SHP77 (cell line): Measurements from ENCODE around the gene SLC9A9.
"Not testable (repeated sequence)": the region's sequence is repeated elsewhere in the genome, so short reads cannot be mapped to it uniquely, and the experiment has no call there.

Experiments
- DNase-seq, 2 experiments: peaks; one replicate each; lab custom pipeline; 2025; lab: John Stamatoyannopoulos, UW

SLC9A9 gene

GRCh38 chr3:143287403-143287802, 560.9 kb downstream of the SLC9A9 start:
- DNase-seq: no peak

DNA sequence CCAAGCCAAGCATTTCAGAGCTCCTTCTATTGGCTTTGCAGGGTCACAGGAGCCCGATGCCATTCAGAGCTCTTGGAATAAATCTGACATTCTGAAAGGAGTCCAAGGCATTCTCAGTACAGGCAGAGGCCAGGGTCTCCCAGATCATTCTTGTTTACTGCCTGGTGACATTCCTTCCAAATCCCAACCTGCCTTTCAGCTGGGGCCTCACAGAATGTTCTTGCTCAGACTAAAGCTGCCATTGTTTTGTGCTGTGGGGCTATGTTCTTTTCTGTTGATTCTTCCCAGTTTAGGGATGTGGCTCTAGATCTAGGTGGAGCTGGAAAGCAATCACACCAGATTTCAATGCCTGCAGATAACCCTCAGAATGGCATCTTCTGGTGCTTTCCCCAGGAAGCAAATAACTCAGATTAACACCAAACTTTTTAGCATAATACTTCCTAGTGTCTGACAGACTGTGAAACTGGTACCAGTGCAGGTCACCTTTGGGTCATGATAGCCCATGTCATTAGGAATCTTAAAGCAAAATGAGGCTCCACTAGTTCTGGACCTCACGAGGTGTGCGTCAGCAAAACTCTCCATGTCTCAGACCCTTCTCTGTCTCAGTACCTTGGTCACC, 561.8 kb downstream of the SLC9A9 start:
- DNase-seq: no peak

DNA sequence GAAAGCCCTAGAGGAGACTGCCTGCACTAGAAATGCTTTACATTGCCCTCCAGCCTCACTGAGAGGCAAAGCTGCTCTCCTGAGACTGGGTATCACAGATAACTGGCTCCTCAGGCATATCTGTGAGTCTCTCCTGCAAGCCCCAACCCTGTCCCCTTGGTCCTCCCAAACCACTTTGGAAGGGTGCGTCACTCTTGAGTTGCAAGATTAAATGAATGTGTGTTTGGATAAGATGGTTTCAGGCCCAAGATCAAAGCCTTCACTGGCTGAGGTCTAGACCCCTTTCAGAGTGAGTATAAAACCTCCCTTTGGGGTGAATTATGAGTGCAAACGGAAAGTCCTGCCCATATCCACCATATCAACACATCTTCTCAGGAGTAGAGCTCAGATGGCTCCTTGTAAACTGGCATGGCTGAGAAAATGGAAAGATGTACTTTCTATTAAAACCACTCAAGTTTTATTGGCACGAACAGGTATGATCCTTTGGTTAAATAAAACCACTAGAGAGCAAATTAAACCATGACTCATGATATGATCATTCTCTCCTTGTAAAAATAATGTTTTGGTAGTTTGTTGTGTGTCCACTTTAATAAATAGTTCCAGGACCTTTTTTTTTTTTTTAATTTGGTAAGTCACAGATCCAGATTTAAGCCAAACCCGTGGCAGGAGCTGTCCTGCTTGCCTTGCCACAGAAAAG, 564.7 kb downstream of the SLC9A9 start:
- no peak for DNase-seq

DNA sequence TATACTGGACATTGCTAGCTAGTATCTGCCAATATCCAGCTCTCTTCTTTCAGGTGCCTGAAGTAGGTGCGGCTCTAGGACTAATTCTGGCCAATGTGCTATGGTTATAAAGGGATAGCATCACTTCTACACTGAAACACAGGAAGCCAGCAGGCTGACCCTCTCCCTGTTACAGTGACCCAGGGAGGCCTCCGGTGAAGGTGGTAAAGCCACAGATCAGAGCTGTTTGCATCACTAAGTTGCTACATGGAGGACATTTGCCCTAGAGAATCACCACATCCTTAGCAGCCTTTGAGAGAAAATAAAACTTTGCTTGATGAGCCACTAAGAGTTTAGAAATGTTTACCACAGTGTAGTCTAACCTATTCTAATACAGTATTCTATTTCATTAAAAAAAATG, 567.3 kb downstream of the SLC9A9 start:
- DNase-seq: no peak

DNA sequence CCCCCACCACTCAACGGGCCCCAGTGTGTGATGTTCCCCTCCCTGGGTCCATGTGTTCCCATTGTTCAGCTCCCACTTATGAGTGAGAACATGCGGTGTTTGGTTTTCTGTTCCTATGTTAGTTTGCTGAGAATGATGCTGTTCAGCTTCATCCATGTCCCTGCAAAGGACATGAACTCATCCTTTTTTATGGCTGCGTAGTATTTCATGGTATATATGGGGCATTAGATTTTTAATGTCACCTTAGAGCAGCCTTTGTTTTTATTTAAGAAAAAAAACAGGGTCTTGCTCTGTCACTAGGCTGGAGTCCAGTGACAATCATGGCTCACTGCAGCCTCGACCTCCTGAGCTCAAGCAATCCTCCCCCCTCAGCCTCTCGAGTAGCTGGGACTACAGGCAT, 568.7 kb downstream of the SLC9A9 start:
- not testable (repeated sequence) for DNase-seq

DNA sequence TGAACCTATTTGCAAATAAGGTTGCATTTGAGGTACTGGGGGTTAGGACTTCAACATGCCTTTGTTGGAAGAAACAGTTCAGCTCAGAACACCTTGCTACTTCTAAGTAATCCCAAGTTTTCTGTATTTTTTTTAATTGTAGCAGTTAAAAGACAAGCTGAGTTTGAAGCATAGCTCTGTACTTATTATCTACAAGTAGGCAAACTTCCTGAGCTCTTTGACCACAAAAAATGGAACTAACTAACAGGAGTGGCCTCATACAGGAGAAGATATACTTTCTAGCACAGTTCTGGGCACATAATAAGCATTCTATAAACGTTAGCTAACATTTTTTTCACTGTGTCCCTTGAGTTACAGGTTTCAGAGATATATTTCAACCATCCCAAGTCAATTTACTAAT, 569.5 kb downstream of the SLC9A9 start:
- DNase-seq: no peak

DNA sequence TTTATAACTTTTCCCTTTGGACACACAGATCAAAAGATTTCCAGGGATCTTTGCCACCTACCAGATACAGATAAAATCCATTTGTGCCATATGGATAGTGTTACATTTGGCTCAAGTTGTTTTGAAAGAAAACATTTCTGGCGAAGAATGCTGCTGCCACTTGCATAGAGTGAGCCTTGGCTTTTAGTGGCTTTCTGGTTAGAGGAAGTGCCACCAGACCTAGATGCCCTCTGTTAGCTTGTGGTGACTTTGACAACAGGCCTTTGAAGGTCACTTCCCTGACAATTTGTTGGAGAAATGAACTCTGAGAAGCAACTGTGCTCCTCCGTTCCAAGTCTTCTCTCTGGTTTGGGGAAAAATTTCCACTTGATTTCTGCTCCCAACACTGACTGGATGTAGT, 570.7 kb downstream of the SLC9A9 start:
- DNase-seq: no peak

DNA sequence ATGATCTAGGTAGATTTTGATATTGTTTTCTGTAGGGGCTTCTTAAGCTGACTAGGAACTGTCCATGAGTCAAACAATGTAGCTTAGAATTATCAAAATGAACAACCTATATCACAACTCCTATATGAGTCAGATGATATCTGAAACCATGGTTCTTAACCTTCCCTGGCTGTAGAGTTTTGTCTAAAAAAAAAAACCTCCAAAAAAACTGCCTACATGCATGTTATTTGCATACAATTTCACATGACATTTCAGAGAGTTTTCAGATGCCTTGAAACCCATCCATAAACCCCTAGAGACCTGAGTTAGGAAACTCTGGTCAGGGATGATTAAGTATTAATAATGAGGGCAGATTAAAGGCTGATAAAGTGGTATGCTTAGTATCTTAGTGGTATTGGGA, 571.7 kb downstream of the SLC9A9 start:
- DNase-seq: no peak

DNA sequence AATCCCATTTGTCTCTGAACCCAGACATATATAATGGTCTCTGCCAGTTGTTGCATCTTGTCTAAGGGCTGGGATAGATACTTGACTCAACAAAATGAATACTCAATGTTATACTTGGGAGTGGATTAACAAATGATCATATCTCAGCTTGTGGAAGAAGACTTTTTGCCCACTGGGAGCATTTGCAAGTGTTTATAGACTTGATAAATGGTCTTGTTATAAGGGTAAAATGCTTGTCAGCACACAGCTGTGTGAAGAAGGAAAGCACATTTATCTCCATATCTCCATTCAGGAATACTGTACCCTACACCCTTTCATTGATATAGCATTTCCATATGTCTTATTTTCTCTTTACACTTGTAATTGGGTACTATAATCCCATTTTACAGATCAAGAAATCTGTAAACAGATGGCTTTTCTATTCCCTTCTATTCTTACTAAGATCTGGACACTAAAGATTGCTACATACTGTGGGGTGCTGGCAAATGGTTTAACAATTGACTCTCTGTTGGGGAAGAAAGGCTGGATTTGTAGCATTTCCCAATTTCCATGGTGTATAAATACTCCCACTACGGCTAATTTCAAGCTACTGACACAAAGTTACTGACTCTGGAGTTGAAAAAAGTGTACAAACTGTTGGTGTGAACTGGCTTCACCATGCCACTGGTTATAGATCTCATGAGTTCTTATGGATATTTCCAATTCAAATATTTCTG, 574.1 kb downstream of the SLC9A9 start:
- no peak for DNase-seq

DNA sequence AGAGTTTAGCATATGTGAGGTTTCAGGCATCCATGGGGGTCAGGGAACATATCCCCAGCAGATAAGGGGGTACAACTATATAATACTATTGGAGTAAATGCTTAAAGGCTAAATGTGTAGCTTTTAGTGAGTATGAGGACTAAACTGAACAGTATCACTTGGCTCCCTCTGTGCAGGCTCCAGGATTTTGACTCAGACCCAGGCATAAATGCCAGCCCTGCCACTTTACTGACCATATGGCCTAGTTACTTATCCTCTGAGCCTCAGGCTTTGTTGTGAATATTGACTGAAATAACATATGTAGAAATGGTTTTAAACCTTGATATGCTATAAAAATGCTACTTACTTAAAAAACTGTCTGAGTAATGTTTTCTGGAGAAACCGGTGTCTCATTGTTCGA, 577.1 kb downstream of the SLC9A9 start:
- DNase-seq: no peak

DNA sequence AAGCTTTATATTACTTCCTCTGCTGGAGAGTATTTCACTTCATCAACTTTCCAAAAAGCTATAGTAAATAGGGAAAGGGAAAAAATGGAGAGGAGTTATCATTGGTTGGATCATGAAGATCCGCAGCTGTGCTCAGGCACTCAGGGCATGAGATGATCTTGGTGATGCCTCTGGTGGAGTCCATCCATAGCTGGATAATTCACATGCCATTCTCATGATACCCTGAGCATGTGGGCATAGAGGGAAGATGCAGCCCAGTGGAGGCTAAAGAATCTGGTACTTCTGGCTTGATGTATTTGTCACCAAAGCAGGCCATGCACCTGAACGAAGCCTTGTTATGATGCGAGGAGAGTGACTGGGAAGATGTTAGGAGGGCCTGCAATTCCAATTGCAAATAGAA, 578.5 kb downstream of the SLC9A9 start:
- DNase-seq: no peak

DNA sequence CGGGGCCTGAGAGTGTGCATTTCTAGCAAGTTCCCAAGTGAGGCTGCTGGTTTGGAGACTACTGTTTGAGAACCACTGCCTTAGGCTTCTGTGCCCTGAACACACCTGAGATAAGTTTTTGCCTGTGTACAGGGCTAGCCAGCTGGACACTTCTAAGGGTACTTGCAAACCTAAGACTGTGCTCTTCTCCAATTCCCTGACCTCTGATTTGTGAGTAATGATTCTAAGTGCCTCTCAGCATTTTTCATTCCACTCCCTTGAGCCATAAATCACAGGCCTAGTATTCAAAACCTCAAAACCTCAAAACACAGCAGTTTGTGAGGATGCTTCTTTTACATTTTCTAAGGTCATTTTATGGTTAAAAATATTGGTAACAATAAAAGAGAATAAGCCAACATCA, 580.3 kb downstream of the SLC9A9 start:
- no peak for DNase-seq

DNA sequence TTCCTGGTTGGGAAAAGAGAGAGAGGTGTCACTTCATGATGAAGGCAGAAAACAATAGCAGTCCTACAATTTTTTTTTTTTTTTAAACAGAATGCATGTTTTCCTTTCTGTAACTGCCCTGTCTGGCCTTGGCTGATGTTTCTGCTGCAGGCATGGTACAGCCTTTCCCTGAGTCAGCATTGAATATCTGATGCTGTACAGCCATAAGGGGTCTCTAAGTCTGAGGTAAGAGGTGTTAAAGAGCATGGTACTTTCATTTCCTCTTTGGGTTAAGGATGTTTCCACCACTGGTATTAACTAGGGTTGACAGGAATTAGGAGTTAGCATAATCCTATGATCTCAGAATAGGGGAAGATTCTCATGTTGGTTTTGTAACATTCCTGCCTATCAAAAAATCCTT, 581.3 kb downstream of the SLC9A9 start:
- DNase-seq: no peak

DNA sequence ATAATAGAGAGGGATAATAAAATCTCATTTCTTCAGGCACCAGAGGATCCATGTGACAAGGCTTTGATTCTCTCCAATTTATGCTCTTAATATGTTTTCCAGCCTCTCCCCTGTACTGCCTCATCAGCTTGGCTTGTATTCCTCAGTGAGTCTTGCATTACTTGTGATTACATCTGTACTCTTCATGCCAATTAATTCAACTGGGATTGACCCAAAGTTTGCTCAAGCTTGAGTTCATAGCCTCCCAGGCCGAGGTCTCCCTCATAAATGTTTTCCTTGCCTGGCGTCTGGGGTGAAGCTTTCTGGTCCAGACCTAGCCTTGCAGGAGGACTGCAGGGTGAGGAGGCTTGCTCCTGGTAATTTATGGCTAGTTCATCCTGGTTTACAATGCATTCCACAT, 581.8 kb downstream of the SLC9A9 start:
- DNase-seq: no peak

DNA sequence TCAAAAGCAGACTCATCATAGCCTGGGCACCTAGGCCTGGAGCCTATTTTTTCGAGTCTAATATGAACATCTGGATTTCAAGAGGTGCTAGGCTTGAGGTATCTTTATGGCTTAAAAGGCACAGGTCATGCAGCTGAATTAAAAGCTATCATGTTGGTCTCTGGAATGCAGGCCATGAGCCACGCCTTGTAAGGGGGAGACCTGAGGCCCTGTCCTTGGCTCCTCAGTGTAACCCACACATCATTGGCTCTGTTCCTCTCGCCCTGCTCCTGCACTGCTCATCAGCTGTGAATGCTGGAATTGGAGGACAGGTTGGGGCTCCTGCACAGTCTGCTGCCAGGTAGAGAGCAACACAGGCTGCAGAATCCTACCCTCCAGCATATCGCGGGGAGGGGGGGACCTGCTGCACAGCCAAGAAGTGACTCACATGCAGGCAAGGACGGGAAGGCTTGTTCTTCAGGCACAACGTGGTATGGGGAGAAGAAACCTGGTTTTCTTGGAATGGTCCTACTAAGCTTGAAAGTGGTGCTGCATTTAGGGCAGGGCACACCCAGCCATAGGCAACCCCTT, 582.7 kb downstream of the SLC9A9 start:
- no peak for DNase-seq

DNA sequence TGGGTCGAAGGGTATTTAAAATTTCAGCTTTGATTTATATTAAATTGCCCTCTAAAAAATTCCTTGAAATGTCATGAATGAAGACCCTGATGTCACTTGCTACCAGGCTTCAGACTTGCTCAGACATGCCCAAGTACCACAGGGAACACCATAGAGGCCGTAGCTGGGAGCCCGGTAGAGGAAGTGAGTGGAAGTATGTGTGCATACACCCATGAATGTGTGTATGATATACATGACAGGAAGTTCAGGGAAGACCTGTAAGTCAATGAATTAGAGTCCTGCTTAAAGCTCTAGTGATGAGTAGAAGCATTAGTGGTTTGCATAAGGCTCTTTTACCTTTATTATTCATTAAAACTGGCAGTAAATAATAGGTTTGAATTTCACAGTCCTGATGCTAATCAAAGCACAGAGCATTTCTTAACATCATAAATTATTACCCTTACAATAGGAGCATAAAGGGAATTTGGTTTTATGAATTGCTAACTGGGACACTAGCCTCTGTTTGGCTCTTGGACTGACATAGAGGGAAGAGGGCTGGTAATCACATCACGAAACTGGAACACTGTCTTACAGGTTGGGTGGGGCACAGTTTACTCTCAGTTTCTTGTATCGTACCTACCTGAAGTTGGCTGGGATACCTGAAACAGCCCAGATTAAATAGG, 584.3 kb downstream of the SLC9A9 start:
- no peak for DNase-seq

GRCh38 chr3:143261848-143262247, 586.4 kb downstream of the SLC9A9 start:
- DNase-seq: no peak

DNA sequence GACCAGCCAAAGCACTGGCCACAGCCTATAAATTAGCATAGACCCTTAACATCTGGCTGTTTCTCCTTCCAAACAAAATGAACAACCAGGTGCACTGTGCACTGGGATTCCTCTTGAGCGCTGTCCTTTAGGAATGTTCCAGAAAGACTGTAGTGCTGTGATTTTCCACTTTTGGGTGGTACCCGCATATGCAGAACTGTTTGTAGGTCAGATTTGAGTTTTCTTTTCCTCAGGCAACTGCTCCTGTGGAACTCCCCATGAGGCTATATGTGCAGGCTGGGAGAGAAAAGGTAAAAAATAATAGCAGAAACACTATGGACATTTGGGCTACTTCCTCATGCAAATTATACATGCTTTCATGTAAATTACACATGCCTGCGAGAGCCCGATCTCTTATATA, 589.6 kb downstream of the SLC9A9 start:
- no peak for DNase-seq

DNA sequence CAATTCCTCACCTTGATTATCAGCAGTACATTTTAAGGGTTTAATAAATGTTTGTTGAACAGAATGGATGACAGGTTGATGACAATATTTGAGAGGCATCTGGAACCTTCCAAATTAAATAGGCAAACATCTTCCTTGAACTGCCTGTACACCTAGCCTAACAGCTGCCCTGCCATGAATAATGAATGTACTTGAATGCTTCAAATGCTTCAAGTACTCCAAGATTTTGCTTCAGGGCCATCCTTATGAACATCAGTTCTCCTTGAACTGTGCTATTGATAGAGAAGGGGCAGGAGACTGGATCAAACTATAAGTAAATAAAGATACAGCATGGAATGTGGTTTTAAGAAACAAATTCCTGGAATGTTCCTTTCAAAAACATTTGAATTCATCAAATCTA, 591.9 kb downstream of the SLC9A9 start:
- no peak for DNase-seq

- no peak for DNase-seq
These were observed 592.5 kb downstream of the SLC9A9 start for GRCh38 chr3:143255739-143256138.

DNA sequence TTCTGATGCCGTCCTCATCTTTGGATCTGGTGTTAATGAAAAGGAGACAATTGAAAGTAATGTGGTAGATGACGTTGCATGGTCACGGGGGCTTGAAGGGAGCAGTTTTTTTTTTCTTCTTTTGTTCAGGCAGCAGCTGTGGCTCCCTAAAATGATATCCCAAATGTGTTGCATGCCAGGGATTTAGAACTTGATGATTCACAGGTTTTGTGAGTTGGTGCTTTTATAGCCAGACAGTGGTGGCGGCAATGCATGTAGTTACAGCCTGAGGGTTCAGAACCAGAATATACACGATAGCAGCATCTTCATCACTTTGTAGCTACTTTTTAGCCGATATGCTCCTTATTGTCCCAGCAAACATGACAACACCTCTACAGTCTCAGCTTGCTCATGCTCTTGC, 595.3 kb downstream of the SLC9A9 start:
- no peak for DNase-seq

DNA sequence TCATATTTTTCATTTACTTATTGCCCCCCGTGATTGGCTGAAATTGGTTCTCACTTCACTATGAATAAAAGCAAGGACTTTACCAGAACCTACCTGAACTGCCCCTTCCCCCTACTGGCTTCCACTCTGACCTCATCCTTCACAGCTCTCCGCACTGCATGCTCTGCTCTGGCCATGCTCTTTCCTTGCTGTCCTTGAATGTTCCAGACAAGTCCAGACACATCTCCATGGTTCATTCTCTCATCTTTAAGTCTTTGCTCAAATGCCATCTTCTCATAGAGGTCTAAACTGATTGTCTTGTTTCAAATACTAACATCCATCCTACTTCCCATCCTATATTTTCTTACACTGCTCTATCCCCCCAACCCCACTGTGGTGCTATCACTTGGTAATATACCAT, 599.3 kb downstream of the SLC9A9 start:
- DNase-seq: no peak

DNA sequence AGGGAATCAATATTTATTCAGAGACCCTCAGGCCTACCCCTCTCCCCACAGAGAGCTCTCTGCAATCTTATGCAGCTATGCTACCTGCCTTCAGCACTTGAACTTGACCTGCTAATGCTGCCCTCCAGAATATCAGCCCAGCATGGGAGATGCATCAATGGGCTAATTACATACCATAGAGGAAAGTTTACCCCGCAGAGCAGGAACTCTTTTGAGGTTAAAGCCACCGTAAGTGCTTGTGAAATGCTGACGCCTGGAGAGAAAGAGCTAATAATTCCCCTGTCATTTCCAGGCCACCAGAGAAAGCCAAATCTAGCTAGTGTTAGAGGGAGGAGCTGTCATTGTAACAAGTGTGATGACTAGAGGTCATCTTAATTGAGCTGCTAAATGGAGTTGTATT, 601.2 kb downstream of the SLC9A9 start:
- no peak for DNase-seq
